ENCODE measurements around the gene ATXN1.

The ATXN1 gene

DNA sequence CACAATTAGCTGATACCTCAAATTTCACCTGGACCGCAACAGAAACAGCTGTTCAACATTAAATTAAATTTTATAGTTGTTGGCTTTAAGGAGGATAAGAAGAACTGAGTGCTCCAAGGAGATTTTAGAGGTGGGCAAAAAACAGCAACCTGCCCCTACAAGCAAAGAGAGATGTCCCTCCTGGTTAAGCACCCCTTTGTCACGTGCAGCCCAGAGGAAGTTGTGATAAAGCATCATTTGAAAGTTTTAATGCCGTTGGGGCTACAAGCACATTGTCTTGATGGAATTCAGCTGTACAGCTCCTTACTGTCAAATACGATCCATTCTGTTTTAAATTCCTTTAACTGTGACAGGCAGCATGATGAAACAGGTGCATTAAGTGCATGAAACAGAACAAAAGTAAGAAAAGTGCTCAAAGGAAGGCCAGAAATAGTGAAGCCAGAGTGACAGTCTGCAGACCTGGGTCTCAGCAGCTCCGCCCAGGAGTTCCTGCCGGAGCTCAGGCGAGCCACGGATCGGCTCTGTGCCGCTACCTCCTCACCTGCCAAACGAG is 327.8 kb downstream of the ATXN1 start:
- no peak overlapping the region for H3K4me3 ChIP-seq (ENCODE audit: low read depth, low read length)
- TF ChIP-seq, protein P1, sequence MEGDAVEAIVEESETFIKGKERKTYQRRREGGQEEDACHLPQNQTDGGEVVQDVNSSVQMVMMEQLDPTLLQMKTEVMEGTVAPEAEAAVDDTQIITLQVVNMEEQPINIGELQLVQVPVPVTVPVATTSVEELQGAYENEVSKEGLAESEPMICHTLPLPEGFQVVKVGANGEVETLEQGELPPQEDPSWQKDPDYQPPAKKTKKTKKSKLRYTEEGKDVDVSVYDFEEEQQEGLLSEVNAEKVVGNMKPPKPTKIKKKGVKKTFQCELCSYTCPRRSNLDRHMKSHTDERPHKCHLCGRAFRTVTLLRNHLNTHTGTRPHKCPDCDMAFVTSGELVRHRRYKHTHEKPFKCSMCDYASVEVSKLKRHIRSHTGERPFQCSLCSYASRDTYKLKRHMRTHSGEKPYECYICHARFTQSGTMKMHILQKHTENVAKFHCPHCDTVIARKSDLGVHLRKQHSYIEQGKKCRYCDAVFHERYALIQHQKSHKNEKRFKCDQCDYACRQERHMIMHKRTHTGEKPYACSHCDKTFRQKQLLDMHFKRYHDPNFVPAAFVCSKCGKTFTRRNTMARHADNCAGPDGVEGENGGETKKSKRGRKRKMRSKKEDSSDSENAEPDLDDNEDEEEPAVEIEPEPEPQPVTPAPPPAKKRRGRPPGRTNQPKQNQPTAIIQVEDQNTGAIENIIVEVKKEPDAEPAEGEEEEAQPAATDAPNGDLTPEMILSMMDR (IDR thresholded peaks at IDR 0.05; ENCODE audit: borderline replicate concordance, insufficient read depth, low read depth, low read length), result no peak

DNA sequence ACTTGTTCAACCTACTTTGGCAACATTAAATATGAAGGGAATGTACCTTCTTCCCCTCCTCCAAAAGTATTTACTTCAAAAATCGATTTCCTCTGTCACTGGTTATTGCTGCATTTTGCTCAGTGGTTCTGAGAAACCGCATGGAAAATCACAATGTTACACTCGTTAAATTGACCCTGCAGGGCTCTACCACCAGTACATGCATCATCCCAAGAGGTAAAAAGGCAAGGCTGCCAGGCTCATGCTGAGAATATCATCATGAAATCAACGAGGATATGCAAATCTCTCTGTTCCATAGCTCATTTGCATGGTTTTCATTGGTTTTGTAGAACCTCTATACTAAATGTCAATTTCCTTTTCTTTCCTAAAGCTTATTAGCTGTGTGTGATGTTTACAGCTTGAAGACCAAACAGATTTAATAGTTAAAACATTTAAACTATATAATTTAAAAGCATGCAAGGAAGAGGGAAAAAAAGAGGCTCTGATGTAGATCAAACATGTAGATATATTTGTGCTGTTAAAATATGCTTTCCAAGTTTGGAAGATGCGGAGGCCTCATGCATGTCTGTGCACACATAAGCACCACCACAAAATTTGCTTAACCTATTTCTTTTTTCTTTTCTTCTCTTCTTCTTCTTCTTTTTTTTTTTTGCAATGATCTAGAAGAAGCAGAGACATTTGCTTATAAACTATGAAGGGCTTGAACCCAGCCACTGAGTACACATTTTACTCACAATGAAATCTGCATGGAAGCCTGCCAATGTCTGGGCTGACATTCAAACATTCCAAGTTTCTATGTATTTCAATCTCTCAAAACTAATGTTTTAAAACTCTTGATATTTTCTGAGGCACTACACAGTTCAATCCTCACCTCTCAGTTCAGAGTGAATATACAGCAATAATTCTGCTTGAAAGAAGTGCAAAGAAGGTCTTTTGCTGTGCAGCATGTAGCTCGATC is 328.9 kb downstream of the ATXN1 start:
- TF ChIP-seq, protein P1 (IDR thresholded peaks at IDR 0.05; ENCODE audit: borderline replicate concordance, insufficient read depth, low read depth, low read length), result no peak
- no peak overlapping the region for H3K4me3 ChIP-seq (ENCODE audit: low read depth, low read length)

DNA sequence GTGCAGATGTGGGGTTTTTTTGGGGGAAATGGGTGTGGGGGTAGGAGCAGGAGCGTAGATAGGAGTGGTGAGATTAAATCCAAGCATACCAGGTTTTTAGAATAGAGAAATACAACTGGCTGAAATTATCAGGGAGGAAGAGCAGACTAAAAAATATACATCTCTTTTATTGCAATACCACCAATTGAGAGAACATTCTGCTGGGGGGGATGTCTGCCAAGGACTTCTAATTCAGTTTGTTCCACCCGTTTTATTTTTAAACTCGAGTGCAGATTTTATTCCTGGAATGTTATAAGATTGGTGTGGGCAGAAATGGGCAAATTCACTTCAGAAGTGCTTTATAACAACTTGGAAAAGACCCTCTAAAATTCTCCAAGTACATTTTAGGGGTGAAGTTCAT is 330.2 kb downstream of the ATXN1 start:
- TF ChIP-seq, protein P1 (IDR thresholded peaks at IDR 0.05; ENCODE audit: borderline replicate concordance, insufficient read depth, low read depth, low read length), result no peak
- H3K4me3 ChIP-seq (ENCODE audit: low read depth, low read length), result no peak overlapping the region

DNA sequence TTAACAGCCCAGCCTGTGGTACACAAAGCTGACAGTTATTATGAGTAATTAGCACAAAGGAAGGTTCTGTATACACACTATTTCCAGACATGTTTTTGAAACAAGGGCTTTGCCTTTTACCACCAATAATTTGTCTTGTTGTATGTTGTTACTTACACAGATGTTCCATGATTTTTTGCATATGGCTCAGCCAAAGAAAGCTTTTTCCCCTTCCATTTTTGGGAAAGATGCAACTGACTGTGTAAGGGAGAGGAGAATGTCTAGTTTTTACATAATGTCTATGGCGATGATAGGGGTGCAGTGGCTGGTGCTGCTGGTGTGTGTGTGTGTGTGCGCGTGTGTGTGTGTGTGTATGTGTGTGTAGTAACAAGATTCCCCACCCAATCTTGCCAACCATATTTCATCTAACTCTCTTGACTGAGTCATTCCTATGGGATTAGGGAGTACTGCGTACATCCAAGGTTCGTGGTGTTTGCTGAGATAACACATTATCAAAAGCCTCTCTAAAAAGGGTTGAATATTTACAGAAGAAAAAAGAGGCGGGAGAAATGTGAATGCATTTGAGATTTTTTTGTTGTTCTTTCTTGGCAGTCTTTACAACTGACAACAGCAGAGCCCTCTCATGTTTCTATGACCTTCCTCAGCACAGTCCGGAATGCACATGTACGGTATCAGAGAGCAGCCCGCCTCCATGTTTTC is 330.7 kb downstream of the ATXN1 start:
- TF ChIP-seq, protein P1 (IDR thresholded peaks at IDR 0.05; ENCODE audit: borderline replicate concordance, insufficient read depth, low read depth, low read length), result no peak
- H3K4me3 ChIP-seq (ENCODE audit: low read depth, low read length), result no peak overlapping the region

DNA sequence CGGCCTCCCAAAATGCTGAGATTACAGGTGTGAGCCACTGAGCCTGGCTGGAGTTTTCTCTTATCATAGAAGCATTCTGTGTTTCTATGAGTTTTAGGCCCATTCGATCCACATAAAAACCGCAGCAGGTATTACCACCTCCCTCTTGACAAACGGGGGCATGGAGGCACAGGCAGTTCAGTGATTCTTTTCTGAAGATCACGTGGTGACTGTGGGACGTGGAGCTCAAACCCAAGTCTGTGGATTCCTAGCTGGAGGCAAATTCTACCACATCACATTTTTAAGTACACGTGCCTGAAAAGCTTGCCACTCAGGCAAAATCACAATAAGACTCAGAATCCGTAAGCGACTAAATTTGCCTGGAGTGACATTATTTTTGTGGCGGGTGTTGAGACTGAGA is 331.6 kb downstream of the ATXN1 start:
- TF ChIP-seq, protein P1 (IDR thresholded peaks at IDR 0.05; ENCODE audit: borderline replicate concordance, insufficient read depth, low read depth, low read length), result no peak
- no peak overlapping the region for H3K4me3 ChIP-seq (ENCODE audit: low read depth, low read length)

DNA sequence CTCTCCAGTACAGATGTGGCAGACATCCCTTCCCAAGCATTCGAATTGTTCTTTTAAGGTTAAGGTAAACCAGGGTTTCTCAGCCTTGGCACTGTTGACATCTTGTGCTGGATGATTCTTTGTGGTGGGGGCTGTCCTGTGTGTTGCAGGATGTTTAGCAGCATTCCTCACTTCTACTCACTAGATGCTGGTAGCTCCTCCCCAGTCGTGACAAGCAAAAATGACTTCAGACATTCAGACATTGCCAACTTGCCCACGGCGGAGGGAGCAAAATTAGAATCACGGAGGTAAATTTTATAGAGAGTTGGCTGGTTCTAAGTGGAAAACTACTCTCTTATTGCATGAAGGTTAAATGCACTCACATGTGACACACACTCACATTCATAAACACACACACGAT is 334.1 kb downstream of the ATXN1 start:
- TF ChIP-seq, protein P1 (IDR thresholded peaks at IDR 0.05; ENCODE audit: borderline replicate concordance, insufficient read depth, low read depth, low read length), result no peak
- H3K4me3 ChIP-seq (ENCODE audit: low read depth, low read length), result no peak overlapping the region

Data from GM12875 (cell line).